Endothelial cell of umbilical vein (primary cell): ENCODE data around the gene RGS7BP.

ENCODE experiments used
- EZH2 ChIP-seq: IDR thresholded peaks from 2 replicates; pipeline ENCODE4 v1.6.1; 2012; ENCODE audit warnings: borderline replicate concordance, low read depth, mild to moderate bottlenecking, moderate library complexity, low read length, inconsistent platforms; ENCODE audit not compliant: severe bottlenecking
- GATA2 ChIP-seq: IDR thresholded peaks from 2 replicates; pipeline ENCODE4 v1.7.0; 2011; ENCODE audit warnings: low read depth, mild to moderate bottlenecking, moderate library complexity, mixed read lengths, low read length; ENCODE audit not compliant: insufficient read length, insufficient read depth
- JUN ChIP-seq: IDR thresholded peaks from 2 replicates; pipeline ENCODE4 v1.6.1; 2011; ENCODE audit warnings: borderline replicate concordance, low read depth; ENCODE audit not compliant: insufficient read length, insufficient read depth
- MYC ChIP-seq: IDR thresholded peaks from one replicate; pipeline ENCODE4 v1.6.1; 2011; ENCODE audit warnings: mild to moderate bottlenecking, low read depth, low read length
- POLR2A ChIP-seq: IDR thresholded peaks from 2 replicates; pipeline ENCODE4 v1.6.1; 2012; ENCODE audit warnings: low read depth, mild to moderate bottlenecking, control low read depth, low read length
- POLR2AphosphoS5 ChIP-seq: IDR thresholded peaks from 2 replicates; pipeline ENCODE4 v1.6.1; 2012; ENCODE audit warnings: low read depth, mild to moderate bottlenecking, control low read depth, low read length, moderate library complexity; ENCODE audit not compliant: insufficient read depth
- TF ChIP-seq, protein P1 (sequence below), 2 donors: IDR thresholded peaks; 1 replicate in 1 of 2; 2 replicates in 1 of 2; pipeline ENCODE4 v1.5.1; 2011; ENCODE audit warnings: low read length in 2 of 2, mild to moderate bottlenecking in 2 of 2, moderate library complexity in 2 of 2, control low read depth in 1 of 2, inconsistent platforms in 1 of 2, low read depth in 1 of 2; ENCODE audit not compliant: insufficient read depth in 1 of 2; ENCODE audit errors: extremely low read depth in 1 of 2
- TF ChIP-seq, protein P2 (sequence below): IDR thresholded peaks from 2 replicates; pipeline ENCODE4 v1.6.1; 2011; ENCODE audit not compliant: insufficient read depth, insufficient read length

DNA sequence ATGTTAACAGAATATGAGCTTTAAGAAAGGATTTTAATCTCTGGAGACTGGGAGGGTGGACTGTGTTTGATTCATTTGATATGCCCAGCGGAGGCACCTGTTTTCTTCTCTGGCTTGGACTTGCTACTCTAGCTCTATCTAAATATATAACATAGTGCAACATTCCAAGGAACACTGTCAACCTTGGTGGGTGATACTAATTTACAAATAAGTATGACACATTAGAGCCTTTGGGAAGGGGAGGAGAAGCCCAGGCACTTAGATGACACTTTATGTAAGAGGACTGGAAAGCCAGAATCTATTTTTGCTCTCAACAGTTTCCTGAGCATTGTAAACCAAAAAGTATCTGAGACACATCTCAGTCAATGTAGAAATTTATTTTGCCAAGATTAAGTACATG is 101.1 kb downstream of the RGS7BP start:
- TF ChIP-seq POLR2A (no peak), EZH2 (no peak), POLR2AphosphoS5 (no peak), JUN (no peak), GATA2 (no peak), MYC (no peak)
- TF ChIP-seq, protein P1, sequence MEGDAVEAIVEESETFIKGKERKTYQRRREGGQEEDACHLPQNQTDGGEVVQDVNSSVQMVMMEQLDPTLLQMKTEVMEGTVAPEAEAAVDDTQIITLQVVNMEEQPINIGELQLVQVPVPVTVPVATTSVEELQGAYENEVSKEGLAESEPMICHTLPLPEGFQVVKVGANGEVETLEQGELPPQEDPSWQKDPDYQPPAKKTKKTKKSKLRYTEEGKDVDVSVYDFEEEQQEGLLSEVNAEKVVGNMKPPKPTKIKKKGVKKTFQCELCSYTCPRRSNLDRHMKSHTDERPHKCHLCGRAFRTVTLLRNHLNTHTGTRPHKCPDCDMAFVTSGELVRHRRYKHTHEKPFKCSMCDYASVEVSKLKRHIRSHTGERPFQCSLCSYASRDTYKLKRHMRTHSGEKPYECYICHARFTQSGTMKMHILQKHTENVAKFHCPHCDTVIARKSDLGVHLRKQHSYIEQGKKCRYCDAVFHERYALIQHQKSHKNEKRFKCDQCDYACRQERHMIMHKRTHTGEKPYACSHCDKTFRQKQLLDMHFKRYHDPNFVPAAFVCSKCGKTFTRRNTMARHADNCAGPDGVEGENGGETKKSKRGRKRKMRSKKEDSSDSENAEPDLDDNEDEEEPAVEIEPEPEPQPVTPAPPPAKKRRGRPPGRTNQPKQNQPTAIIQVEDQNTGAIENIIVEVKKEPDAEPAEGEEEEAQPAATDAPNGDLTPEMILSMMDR (IDR thresholded peaks at IDR 0.05; ENCODE audit: extremely low read depth in 1 of 2, insufficient read depth in 1 of 2, low read depth in 1 of 2, low read length in 2 of 2), result no peak
- TF ChIP-seq, protein P2, sequence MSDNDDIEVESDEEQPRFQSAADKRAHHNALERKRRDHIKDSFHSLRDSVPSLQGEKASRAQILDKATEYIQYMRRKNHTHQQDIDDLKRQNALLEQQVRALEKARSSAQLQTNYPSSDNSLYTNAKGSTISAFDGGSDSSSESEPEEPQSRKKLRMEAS, result no peak
